ENCODE measurements around the gene NPLOC4. TPM values are rescaled to one million over a fixed set of nuclear protein-coding genes. Genes with fewer than 3 reads are reported as not detected.
A peak's percentile ranks its signal among the peaks of the same experiment; 100 is the strongest.

Gene NPLOC4
- total and polyA plus RNA-seq, 2 of the 13 experiments (the other 11 are each of a cell fraction or from before 2014, with no cell fraction given), result 57.0 to 97.0 TPM

- no peak for TF ChIP-seq KAT8 (CRISPR knock-in tag; IDR thresholded peaks at IDR 0.05)
- no peak for TF ChIP-seq SP5 (CRISPR knock-in tag; IDR thresholded peaks at IDR 0.05; ENCODE audit: borderline replicate concordance, low read depth)
- TF ChIP-seq RBM39 (IDR thresholded peaks at IDR 0.05; ENCODE audit: low read depth, low read length, poor library complexity, severe bottlenecking), result no peak
- no peak for TF ChIP-seq BHLHE40 (IDR thresholded peaks at IDR 0.05; ENCODE audit: low read length)
- TF ChIP-seq TEF (CRISPR knock-in tag; IDR thresholded peaks at IDR 0.05), result no peak
- TF ChIP-seq, protein P1, sequence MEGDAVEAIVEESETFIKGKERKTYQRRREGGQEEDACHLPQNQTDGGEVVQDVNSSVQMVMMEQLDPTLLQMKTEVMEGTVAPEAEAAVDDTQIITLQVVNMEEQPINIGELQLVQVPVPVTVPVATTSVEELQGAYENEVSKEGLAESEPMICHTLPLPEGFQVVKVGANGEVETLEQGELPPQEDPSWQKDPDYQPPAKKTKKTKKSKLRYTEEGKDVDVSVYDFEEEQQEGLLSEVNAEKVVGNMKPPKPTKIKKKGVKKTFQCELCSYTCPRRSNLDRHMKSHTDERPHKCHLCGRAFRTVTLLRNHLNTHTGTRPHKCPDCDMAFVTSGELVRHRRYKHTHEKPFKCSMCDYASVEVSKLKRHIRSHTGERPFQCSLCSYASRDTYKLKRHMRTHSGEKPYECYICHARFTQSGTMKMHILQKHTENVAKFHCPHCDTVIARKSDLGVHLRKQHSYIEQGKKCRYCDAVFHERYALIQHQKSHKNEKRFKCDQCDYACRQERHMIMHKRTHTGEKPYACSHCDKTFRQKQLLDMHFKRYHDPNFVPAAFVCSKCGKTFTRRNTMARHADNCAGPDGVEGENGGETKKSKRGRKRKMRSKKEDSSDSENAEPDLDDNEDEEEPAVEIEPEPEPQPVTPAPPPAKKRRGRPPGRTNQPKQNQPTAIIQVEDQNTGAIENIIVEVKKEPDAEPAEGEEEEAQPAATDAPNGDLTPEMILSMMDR (CRISPR knock-in tag; IDR thresholded peaks at IDR 0.05), result peak; percentile 32
- TF ChIP-seq ELF4 (CRISPR knock-in tag; IDR thresholded peaks at IDR 0.05; ENCODE audit: borderline replicate concordance), result 0 out of 2 replicates have a peak, but pooled peaks have one; percentile 62
- TF ChIP-seq SIX4 (CRISPR knock-in tag; IDR thresholded peaks at IDR 0.05), result no peak
- TF ChIP-seq ZNF446 (CRISPR knock-in tag; IDR thresholded peaks at IDR 0.05), result no peak
- TF ChIP-seq SMYD3 (CRISPR knock-in tag; IDR thresholded peaks at IDR 0.05), result no peak
- no peak for TF ChIP-seq PRMT3 (CRISPR knock-in tag; IDR thresholded peaks at IDR 0.05; ENCODE audit: borderline replicate concordance, low read depth)
- TF ChIP-seq ATF5 (CRISPR knock-in tag; IDR thresholded peaks at IDR 0.05; ENCODE audit: low read depth), result no peak
- no peak for TF ChIP-seq NRL (CRISPR knock-in tag; IDR thresholded peaks at IDR 0.05; ENCODE audit: borderline replicate concordance)
- TF ChIP-seq ZSCAN12 (CRISPR knock-in tag; IDR thresholded peaks at IDR 0.05), result no peak
- no peak for TF ChIP-seq ZNF121 (CRISPR knock-in tag; IDR thresholded peaks at IDR 0.05)
- TF ChIP-seq ZNF607 (CRISPR knock-in tag; IDR thresholded peaks at IDR 0.05; ENCODE audit: borderline replicate concordance), result no peak
- no peak; the same call in 1 of the 2 replicates for TF ChIP-seq ZNF800 (CRISPR knock-in tag; IDR thresholded peaks at IDR 0.05)
- TF ChIP-seq ATF7 (IDR thresholded peaks at IDR 0.05), result no peak
- TF ChIP-seq ATF7 (CRISPR knock-in tag; IDR thresholded peaks at IDR 0.05), result no peak
- peak; percentile 16 to 68; a peak in 3 of 4 replicates for TF ChIP-seq POLR2A (IDR thresholded peaks at IDR 0.05; ENCODE audit: insufficient read depth in 1 of 2, low read depth in 2 of 2, low read length in 2 of 2)
- TF ChIP-seq ZSCAN22 (CRISPR knock-in tag; IDR thresholded peaks at IDR 0.05), result 0 out of 2 replicates have a peak, but pooled peaks have one; percentile 26
- no peak for TF ChIP-seq ZNF451 (CRISPR knock-in tag; IDR thresholded peaks at IDR 0.05)
- TF ChIP-seq PAWR (CRISPR knock-in tag; IDR thresholded peaks at IDR 0.05; ENCODE audit: borderline replicate concordance), result no peak; the same call in 1 of the 2 replicates
- no peak for TF ChIP-seq ASH2L (IDR thresholded peaks at IDR 0.05; ENCODE audit: insufficient read length, low read depth, low read length)
- TF ChIP-seq ZNF432 (CRISPR knock-in tag; IDR thresholded peaks at IDR 0.05; ENCODE audit: borderline replicate concordance), result no peak
- no peak for TF ChIP-seq MAFK (conservative IDR thresholded peaks at IDR 0.05 in 1 of 2, IDR thresholded peaks at IDR 0.05 in 1 of 2; ENCODE audit: low read length in 2 of 2)
- no peak for TF ChIP-seq CENPX (CRISPR knock-in tag; IDR thresholded peaks at IDR 0.05)
- no peak for TF ChIP-seq ZMYM4 (CRISPR knock-in tag; IDR thresholded peaks at IDR 0.05)
Measured at GRCh38 chr17:81553018-81553615, 83.8 kb downstream of the NPLOC4 start (continued).

Measured in HepG2 (cell line).